CD4-positive, alpha-beta T cell (primary cell): ENCODE data around the gene SAXO1. TPM values are rescaled to one million over a fixed set of nuclear protein-coding genes. Genes with fewer than 3 reads are reported as not detected.

Experiments used
- ATAC-seq: fragments of 200-7000 bp; cut with Tn5 transposase; one replicate; pipeline ENCODE4 v1.10.0; 2022; ENCODE audit warnings: mild to moderate bottlenecking; ENCODE audit not compliant: poor library complexity
- CTCF ChIA-PET: fragments of 350-600 bp; sonication (Branson Sonifier 250); formaldehyde crosslinking; loops from one replicate; lab custom pipeline; 2021; ENCODE audit warnings: antibody characterized with exemption, inconsistent platforms; lab: Charles Lee
- POLR2A ChIA-PET: fragments of 350-600 bp; sonication (Branson Sonifier 250); formaldehyde crosslinking; loops from one replicate; lab custom pipeline; 2021; ENCODE audit warnings: antibody characterized with exemption, inconsistent platforms; lab: Charles Lee
- DNase-seq, 14 experiments: peaks; one replicate each; pipeline ENCODE4 v3.0.0-alpha.2; 2013 to 2020; ENCODE audit warnings: mixed read lengths in 2 of 14
- H3K27ac ChIP-seq, 2 donors: one replicate each; pipeline versions ENCODE4 v1.5.1 to v1.7.0; 2013; ENCODE audit warnings: low read length in 2 of 2, low read depth in 1 of 2, mild to moderate bottlenecking in 1 of 2
- H3K27me3 ChIP-seq, 2 experiments: 1 replicate in 1 of 2; 2 replicates in 1 of 2; pipeline versions ENCODE4 v1.6.1 to v1.7.0; 2013; ENCODE audit warnings: low read length in 2 of 2, control low read depth in 1 of 2, mild to moderate bottlenecking in 1 of 2, moderate library complexity in 1 of 2; ENCODE audit not compliant: insufficient read depth in 2 of 2, control insufficient read depth in 1 of 2
- H3K36me3 ChIP-seq: one replicate; pipeline ENCODE4 v1.6.1; 2013; ENCODE audit warnings: low read length, control low read depth; ENCODE audit not compliant: insufficient read depth
- H3K4me1 ChIP-seq: one replicate; pipeline ENCODE4 v1.6.1; 2013; ENCODE audit warnings: low read length, control low read depth; ENCODE audit not compliant: insufficient read depth
- H3K4me3 ChIP-seq: one replicate; pipeline ENCODE4 v1.5.1; 2013; ENCODE audit warnings: mild to moderate bottlenecking, low read length, moderate library complexity
- H3K9me3 ChIP-seq, 2 experiments: 1 replicate in 1 of 2; 2 replicates in 1 of 2; pipeline versions ENCODE4 v1.6.1 to v1.7.0; 2013; ENCODE audit warnings: low read length in 2 of 2, mild to moderate bottlenecking in 2 of 2, control low read depth in 1 of 2, moderate library complexity in 1 of 2; ENCODE audit not compliant: control insufficient read depth in 1 of 2, insufficient read depth in 1 of 2
- H3K27ac Mint-ChIP-seq: one replicate; pipeline ENCODE4 v1.8.0; 2020; ENCODE audit warnings: mixed read lengths
- H3K27me3 Mint-ChIP-seq: one replicate; pipeline ENCODE4 v1.8.0; 2021; ENCODE audit warnings: mixed read lengths
- H3K36me3 Mint-ChIP-seq: one replicate; pipeline ENCODE4 v1.8.0; 2021; ENCODE audit warnings: low read depth, mixed read lengths
- H3K4me1 Mint-ChIP-seq: one replicate; pipeline ENCODE4 v1.8.0; 2021; ENCODE audit warnings: low read depth, mixed read lengths
- H3K4me3 Mint-ChIP-seq: one replicate; pipeline ENCODE4 v1.8.0; 2020; ENCODE audit warnings: mild to moderate bottlenecking, mixed read lengths
- H3K9me3 Mint-ChIP-seq: one replicate; pipeline ENCODE4 v1.8.0; 2020; ENCODE audit warnings: mixed read lengths
- CTCF ChIP-seq: fragments of 200-600 bp; IDR thresholded peaks from one replicate; pipeline ENCODE4 v1.8.0; 2022; ENCODE audit warnings: antibody characterized with exemption, mild to moderate bottlenecking
- intact Hi-C, 2 experiments: fragments of 100-400 bp; cut with DNase I in 1 of 2; cut with micrococcal nuclease in 1 of 2; formaldehyde crosslinking; loops; one replicate each; pipeline versions ENCODE4 v1.15.1 to v1.9.0; 2023 to 2025; cut with DNase I, micrococcal nuclease
- total RNA-seq, 174 experiments: library from RNA in 2 of 174; stranded (reverse) in 2 of 174; gene quantifications; one replicate each; pipeline ENCODE4 v1.2.3 and lab custom pipeline; 2021 to 2026

The SAXO1 gene
- total RNA-seq, 2 experiments from 2014 or later, result 0.19 to 0.34 TPM

GRCh38 chr9:18928711-18929110, 104.3 kb downstream of the SAXO1 start:
- DNase-seq (no peak), ATAC-seq (no peak)
- Mint-ChIP-seq H3K4me3 (no peak overlapping the region), H3K27me3 (no peaks in the 10 kb centered on the region), H3K27ac (no peak overlapping the region), H3K4me1 (no peaks in the 10 kb centered on the region), H3K9me3 (no peaks in the 10 kb centered on the region), H3K36me3 (no peaks in the 10 kb centered on the region)
- no peak for TF ChIP-seq CTCF
- no peaks in the 10 kb centered on the region for H3K4me1 ChIP-seq
- H3K27ac ChIP-seq, result no peak overlapping the region
- intact Hi-C loops, result no loop called here
- CTCF ChIA-PET, result no interaction called here
- no peak overlapping the region for H3K4me3 ChIP-seq
- H3K27me3 ChIP-seq, result no peaks in the 10 kb centered on the region
- peaks cover 0 to 9% of the 10 kb centered on the region in 2 experiments for H3K9me3 ChIP-seq
- no peaks in the 10 kb centered on the region for H3K36me3 ChIP-seq
- POLR2A ChIA-PET, result no interaction called here

GRCh38 chr9:18926513-18926912, 106.5 kb downstream of the SAXO1 start:
- no peak for DNase-seq
- no peaks in the 10 kb centered on the region for H3K4me1 ChIP-seq
- H3K4me3 ChIP-seq, result no peak overlapping the region
- Mint-ChIP-seq H3K27me3 (no peaks in the 10 kb centered on the region), H3K4me1 (no peaks in the 10 kb centered on the region), H3K27ac (no peak overlapping the region), H3K36me3 (no peaks in the 10 kb centered on the region), H3K4me3 (no peak overlapping the region), H3K9me3 (no peaks in the 10 kb centered on the region)
- H3K27ac ChIP-seq, result no peak overlapping the region
- no peaks in the 10 kb centered on the region for H3K27me3 ChIP-seq
- intact Hi-C loops, result no loop called here
- H3K36me3 ChIP-seq, result no peaks in the 10 kb centered on the region
- POLR2A ChIA-PET, result no interaction called here
- CTCF ChIA-PET, result no interaction called here
- H3K9me3 ChIP-seq, result peaks cover 0 to 7% of the 10 kb centered on the region in 2 experiments
- ATAC-seq, result no peak
- TF ChIP-seq CTCF, result no peak

- DNase-seq (no peak), ATAC-seq (no peak)
- H3K4me3 ChIP-seq, result no peak overlapping the region
- intact Hi-C loops, result no loop called here
- no peak overlapping the region for H3K27ac ChIP-seq
- peaks cover 0 to 7% of the 10 kb centered on the region in 2 experiments for H3K9me3 ChIP-seq
- ChIA-PET POLR2A (no interaction called here), CTCF (no interaction called here)
- Mint-ChIP-seq H3K27ac (no peak overlapping the region), H3K36me3 (no peaks in the 10 kb centered on the region), H3K4me1 (no peaks in the 10 kb centered on the region), H3K4me3 (no peak overlapping the region), H3K27me3 (no peaks in the 10 kb centered on the region), H3K9me3 (no peaks in the 10 kb centered on the region)
- no peaks in the 10 kb centered on the region for H3K27me3 ChIP-seq
- H3K4me1 ChIP-seq, result no peaks in the 10 kb centered on the region
- TF ChIP-seq CTCF, result no peak
- no peaks in the 10 kb centered on the region for H3K36me3 ChIP-seq
Measured at GRCh38 chr9:18925880-18926279, 107.1 kb downstream of the SAXO1 start.
